22Rv1 (cell line): ENCODE measurements around the gene EIF2B4.
"Not testable (repeated sequence)": the region's sequence is repeated elsewhere in the genome, so short reads cannot be mapped to it uniquely, and the experiment has no call there.

ENCODE experiments used
- H3K27ac ChIP-seq: fragments of 450-650 bp; 2 replicates; pipeline ENCODE4 v1.5.1; 2017
- CTCF ChIP-seq: fragments of 450-650 bp; IDR thresholded peaks from 2 replicates; pipeline ENCODE4 v1.5.1; 2017; ENCODE audit warnings: mild to moderate bottlenecking
- ZFX ChIP-seq: fragments of 450-650 bp; IDR thresholded peaks from 2 replicates; pipeline ENCODE4 v1.6.1; 2017; ENCODE audit warnings: antibody characterized with exemption, borderline replicate concordance

Gene EIF2B4

GRCh38 chr2:27353762-27354596 is 16.2 kb downstream of the EIF2B4 start:
- TF ChIP-seq ZFX (no peak), CTCF (no peak)
- H3K27ac ChIP-seq: no peak overlapping the region

- H3K27ac ChIP-seq: not testable (repeated sequence)
Measured at GRCh38 chr2:27353386-27353761, 16.8 kb downstream of the EIF2B4 start.

GRCh38 chr2:27351802-27352598 is 18.1 kb downstream of the EIF2B4 start:
- no peak overlapping the region for H3K27ac ChIP-seq
- no peak for TF ChIP-seq ZFX
- TF ChIP-seq CTCF: no peak

- H3K27ac ChIP-seq: no peak overlapping the region
- TF ChIP-seq CTCF (no peak), ZFX (no peak)
Measured at GRCh38 chr2:27350106-27350693, 19.9 kb downstream of the EIF2B4 start.

- TF ChIP-seq CTCF (no peak), ZFX (no peak)
- no peak overlapping the region for H3K27ac ChIP-seq
Measured at GRCh38 chr2:27347641-27348040, 22.5 kb downstream of the EIF2B4 start.

GRCh38 chr2:27336173-27336572 is 34.0 kb downstream of the EIF2B4 start:
- TF ChIP-seq ZFX (no peak), CTCF (no peak)

GRCh38 chr2:27335311-27335710 is 34.8 kb downstream of the EIF2B4 start:
- no peak overlapping the region for H3K27ac ChIP-seq
- TF ChIP-seq ZFX (no peak), CTCF (no peak)

More at GRCh38 chr2:27336173-27336572, 34.0 kb downstream of the EIF2B4 start:
- H3K27ac ChIP-seq: no peak overlapping the region
